Neural progenitor cell (in vitro differentiated cells): ENCODE measurements around the gene EREG.

Experiments used
- EZH2 ChIP-seq: fragments of 200-600 bp; sonication (generic); IDR thresholded peaks from 2 replicates; pipeline ENCODE4 v1.6.1; 2017; ENCODE audit warnings: antibody characterized with exemption, mild to moderate bottlenecking, moderate library complexity
- EZH2phosphoT487 ChIP-seq: fragments of 200-600 bp; sonication (generic); IDR thresholded peaks from 2 replicates; pipeline ENCODE4 v1.6.1; 2017; ENCODE audit warnings: antibody characterized with exemption
- TF ChIP-seq, protein P1 (sequence below): fragments of 200-600 bp; sonication (generic); IDR thresholded peaks from 2 replicates; pipeline ENCODE4 v1.5.1; 2017; ENCODE audit warnings: antibody characterized with exemption, mild to moderate bottlenecking

DNA sequence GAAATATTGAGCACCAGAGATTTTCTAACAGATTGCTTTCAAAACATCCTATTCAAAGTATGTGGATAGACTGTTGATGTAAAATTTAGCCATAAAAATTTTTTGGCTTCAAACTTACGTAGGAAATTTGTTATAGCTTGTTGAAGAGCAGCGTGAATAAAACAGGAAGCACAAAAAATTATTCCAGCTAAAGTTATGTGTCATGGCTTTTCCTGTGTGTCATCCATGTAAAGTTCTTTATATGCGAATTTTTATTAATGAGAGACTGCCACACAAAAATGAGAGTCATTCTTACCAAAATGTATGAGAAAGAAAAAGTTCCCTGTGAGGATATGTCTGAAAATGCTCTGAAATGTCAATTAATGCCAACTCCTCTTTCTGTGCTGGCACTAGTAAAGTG, 37.2 kb upstream of the EREG start:
- TF ChIP-seq, protein P1, sequence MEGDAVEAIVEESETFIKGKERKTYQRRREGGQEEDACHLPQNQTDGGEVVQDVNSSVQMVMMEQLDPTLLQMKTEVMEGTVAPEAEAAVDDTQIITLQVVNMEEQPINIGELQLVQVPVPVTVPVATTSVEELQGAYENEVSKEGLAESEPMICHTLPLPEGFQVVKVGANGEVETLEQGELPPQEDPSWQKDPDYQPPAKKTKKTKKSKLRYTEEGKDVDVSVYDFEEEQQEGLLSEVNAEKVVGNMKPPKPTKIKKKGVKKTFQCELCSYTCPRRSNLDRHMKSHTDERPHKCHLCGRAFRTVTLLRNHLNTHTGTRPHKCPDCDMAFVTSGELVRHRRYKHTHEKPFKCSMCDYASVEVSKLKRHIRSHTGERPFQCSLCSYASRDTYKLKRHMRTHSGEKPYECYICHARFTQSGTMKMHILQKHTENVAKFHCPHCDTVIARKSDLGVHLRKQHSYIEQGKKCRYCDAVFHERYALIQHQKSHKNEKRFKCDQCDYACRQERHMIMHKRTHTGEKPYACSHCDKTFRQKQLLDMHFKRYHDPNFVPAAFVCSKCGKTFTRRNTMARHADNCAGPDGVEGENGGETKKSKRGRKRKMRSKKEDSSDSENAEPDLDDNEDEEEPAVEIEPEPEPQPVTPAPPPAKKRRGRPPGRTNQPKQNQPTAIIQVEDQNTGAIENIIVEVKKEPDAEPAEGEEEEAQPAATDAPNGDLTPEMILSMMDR, result no peak
- TF ChIP-seq EZH2, result no peak
- TF ChIP-seq EZH2phosphoT487, result no peak
